ENCODE data around the gene DCUN1D2. TPM values are rescaled to one million over a fixed set of nuclear protein-coding genes. Genes with fewer than 3 reads are reported as not detected.

The DCUN1D2 gene
- total RNA-seq, 1 experiment from 2014 or later = 33.0 TPM

DNA sequence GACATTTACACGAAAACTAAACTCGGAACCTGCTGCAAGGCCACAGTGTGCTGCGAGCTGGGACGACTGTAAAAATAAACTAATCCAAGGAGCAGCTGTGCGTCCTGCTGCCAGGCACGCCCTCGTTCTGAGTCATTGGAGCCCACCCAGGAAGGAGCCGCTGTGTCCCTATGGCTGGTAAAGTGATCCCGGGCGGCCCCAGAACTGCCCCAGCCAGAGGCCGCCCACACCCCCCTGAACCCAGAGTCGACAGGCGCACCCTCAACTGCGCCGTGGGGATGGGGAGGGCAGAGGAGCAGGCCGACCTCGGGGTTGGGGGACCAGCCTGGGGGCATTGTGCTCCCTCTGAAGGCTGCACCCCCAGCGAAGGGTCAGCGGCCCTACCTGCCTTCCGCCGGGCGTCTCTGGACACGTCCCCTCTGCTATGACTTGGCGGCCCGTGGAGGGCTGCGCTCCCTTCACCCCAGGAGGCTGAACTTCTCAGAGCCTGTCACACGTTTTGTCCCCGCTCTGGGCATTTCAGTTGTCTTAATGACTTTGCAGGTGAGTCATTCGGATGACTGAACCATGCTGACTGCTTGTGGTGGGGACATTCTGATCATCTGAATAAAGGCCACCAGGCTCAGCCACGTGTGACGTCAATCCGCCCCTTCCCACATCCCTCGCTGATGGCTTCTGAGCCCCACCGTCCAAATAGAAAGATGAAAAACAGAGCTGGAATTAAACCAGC lies 79.9 kb downstream of the DCUN1D2 start:
- no peaks in the 10 kb centered on the region for H4K20me1 ChIP-seq (ENCODE audit: insufficient read depth)
- H3K27ac ChIP-seq = peak overlapping the region; percentile 83
- H3F3A ChIP-seq (ENCODE audit: insufficient read depth, low read depth) = peaks cover 19% of the 10 kb centered on the region
- peaks cover 21% of the 10 kb centered on the region for H3K4me1 ChIP-seq (replicated peaks; ENCODE audit: insufficient read depth)
- no peaks in the 10 kb centered on the region for H3K9me2 ChIP-seq (ENCODE audit: insufficient read depth)
- ChIA-PET CTCF (interaction anchor here (0.5 to 0.6 kb wide), 2 partner anchors 79 to 484 kb away, joined by 3 read pairs; no protein-coding TSS in a partner anchor), POLR2A (ENCODE audit: unreplicated experiment) (interaction anchor here (0.6 kb wide), 3 partner anchors 16 to 356 kb away, joined by 3 to 12 read pairs (median 3); no protein-coding TSS in a partner anchor)
- peak overlapping the region; percentile 48; the same call in 1 of the 2 replicates for H2AFZ ChIP-seq
- peaks cover 29% of the 10 kb centered on the region for H3K27me3 ChIP-seq (ENCODE audit: insufficient read depth, low read depth)
- intact Hi-C loops (cut with micrococcal nuclease; ENCODE audit: unreplicated experiment) = loop anchor here (1.0 kb wide), 1 partner anchor 39 kb away; no protein-coding TSS in a partner anchor
- H3K79me2 ChIP-seq (ENCODE audit: low read depth) = no peaks in the 10 kb centered on the region
- peak; percentile 71 to 95 for DNase-seq
- H3K9me3 ChIP-seq (ENCODE audit: insufficient read depth, low read depth) = no peaks in the 10 kb centered on the region
- H3K4me3 ChIP-seq = peak overlapping the region; percentile 54
- no peak for TF ChIP-seq EZH2 (IDR thresholded peaks at IDR 0.05; ENCODE audit: low read depth)
- TF ChIP-seq, protein P1, sequence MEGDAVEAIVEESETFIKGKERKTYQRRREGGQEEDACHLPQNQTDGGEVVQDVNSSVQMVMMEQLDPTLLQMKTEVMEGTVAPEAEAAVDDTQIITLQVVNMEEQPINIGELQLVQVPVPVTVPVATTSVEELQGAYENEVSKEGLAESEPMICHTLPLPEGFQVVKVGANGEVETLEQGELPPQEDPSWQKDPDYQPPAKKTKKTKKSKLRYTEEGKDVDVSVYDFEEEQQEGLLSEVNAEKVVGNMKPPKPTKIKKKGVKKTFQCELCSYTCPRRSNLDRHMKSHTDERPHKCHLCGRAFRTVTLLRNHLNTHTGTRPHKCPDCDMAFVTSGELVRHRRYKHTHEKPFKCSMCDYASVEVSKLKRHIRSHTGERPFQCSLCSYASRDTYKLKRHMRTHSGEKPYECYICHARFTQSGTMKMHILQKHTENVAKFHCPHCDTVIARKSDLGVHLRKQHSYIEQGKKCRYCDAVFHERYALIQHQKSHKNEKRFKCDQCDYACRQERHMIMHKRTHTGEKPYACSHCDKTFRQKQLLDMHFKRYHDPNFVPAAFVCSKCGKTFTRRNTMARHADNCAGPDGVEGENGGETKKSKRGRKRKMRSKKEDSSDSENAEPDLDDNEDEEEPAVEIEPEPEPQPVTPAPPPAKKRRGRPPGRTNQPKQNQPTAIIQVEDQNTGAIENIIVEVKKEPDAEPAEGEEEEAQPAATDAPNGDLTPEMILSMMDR (conservative IDR thresholded peaks at IDR 0.05) = no peak
- BruUV-seq (replicated peaks) = no TSS peak
- H3K36me3 ChIP-seq (ENCODE audit: low read depth) = no peaks in the 10 kb centered on the region
- H3K4me2 ChIP-seq = peak overlapping the region; percentile 99

DNA sequence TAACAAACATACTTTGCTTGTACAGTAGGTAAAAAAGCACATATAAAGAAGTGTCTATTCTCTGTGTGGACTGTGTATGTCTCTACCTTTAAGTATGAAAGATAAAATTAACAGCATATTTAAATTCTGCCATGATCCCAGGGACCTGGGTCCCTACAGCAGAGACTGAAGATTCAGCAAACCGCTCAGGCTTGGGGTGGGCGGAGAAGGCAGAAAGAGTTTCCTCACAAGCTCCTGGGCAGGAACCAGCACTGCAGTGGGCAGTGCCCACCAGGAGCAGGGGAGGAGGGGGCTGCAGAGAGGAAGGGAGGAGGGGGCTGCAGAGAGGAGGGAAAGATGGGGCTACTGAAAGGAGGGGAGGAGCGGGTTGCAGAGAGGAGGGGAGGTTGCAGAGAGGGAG lies 81.9 kb downstream of the DCUN1D2 start:
- H3K4me1 ChIP-seq (replicated peaks; ENCODE audit: insufficient read depth) = peaks cover 21% of the 10 kb centered on the region
- peaks cover 19% of the 10 kb centered on the region for H3F3A ChIP-seq (ENCODE audit: insufficient read depth, low read depth)
- no peak for DNase-seq
- no peak overlapping the region for H3K27ac ChIP-seq
- CTCF ChIA-PET = interaction anchor here (0.7 kb wide), 1 partner anchor 460 kb away, joined by 10 read pairs; no protein-coding TSS in a partner anchor
- no peaks in the 10 kb centered on the region for H4K20me1 ChIP-seq (ENCODE audit: insufficient read depth)
- no peaks in the 10 kb centered on the region for H3K79me2 ChIP-seq (ENCODE audit: low read depth)
- BruUV-seq (replicated peaks) = no TSS peak
- H3K36me3 ChIP-seq (ENCODE audit: low read depth) = no peaks in the 10 kb centered on the region
- no peak overlapping the region for H2AFZ ChIP-seq
- no peak overlapping the region for H3K4me3 ChIP-seq
- H3K9me2 ChIP-seq (ENCODE audit: insufficient read depth) = no peaks in the 10 kb centered on the region
- H3K9me3 ChIP-seq (ENCODE audit: insufficient read depth, low read depth) = no peaks in the 10 kb centered on the region
- no peak overlapping the region for H3K4me2 ChIP-seq
- POLR2A ChIA-PET (ENCODE audit: unreplicated experiment) = no interaction called here
- TF ChIP-seq, protein P1 (conservative IDR thresholded peaks at IDR 0.05) = no peak
- TF ChIP-seq EZH2 (IDR thresholded peaks at IDR 0.05; ENCODE audit: low read depth) = no peak
- H3K27me3 ChIP-seq (ENCODE audit: insufficient read depth, low read depth) = peaks cover 30% of the 10 kb centered on the region
- intact Hi-C loops (cut with micrococcal nuclease; ENCODE audit: unreplicated experiment) = no loop called here

DNA sequence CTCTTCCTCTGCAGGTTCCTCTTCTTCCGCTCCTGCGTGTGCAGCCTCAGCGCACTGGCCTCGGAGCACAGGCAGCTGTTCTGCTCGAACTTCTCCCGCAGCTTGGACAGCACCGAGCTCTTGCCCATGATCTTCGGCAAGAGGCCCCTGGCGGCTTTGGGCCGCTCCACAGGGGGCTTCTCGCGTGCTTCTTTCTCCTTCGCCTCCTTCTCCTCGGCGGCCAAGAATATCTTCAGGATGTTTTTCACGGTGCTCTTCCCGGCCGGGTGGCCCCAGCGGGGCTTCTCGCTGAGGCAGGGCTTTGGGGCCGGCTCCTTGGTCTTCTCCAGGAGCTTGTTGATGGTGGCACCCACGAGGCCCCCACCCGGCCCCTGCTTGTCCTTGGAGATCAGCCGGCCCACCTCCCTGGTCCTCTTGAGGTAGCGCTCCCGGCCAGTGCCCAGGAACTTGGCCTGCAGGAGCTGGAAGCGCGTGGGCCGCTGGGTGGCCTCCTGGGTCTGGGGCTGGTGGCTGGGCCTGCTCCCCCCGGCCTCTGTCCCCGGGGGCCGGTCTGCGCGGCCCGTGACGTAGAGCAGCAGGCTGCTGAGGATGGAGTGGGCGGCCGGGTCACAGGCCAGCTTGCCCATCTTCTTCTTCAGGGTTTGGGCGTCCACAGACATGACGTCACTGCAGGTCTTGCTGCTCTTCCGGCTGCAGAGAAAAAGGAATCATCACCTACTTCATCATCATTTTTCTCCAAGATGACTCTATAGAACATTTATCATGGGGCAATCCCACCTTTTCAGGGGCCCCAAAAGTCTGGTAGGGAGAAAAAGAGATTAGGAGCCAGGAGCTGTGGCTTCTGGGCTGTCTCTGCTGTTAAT lies 82.7 kb downstream of the DCUN1D2 start:
- Histone ChIP-seq H4K20me1 (ENCODE audit: insufficient read depth) (no peaks in the 10 kb centered on the region), H3K4me3 (no peak overlapping the region), H2AFZ (no peak overlapping the region), H3K27me3 (ENCODE audit: insufficient read depth, low read depth) (peaks cover 37% of the 10 kb centered on the region), H3K79me2 (ENCODE audit: low read depth) (no peaks in the 10 kb centered on the region), H3K4me2 (no peak overlapping the region), H3K4me1 (replicated peaks; ENCODE audit: insufficient read depth) (peaks cover 21% of the 10 kb centered on the region), H3K36me3 (ENCODE audit: low read depth) (no peaks in the 10 kb centered on the region), H3K27ac (no peak overlapping the region), H3F3A (ENCODE audit: insufficient read depth, low read depth) (peaks cover 19% of the 10 kb centered on the region), H3K9me2 (ENCODE audit: insufficient read depth) (no peaks in the 10 kb centered on the region), H3K9me3 (ENCODE audit: insufficient read depth, low read depth) (no peaks in the 10 kb centered on the region)
- TF ChIP-seq, protein P1 (conservative IDR thresholded peaks at IDR 0.05) = no peak
- no peak for TF ChIP-seq EZH2 (IDR thresholded peaks at IDR 0.05; ENCODE audit: low read depth)
- intact Hi-C loops (cut with micrococcal nuclease; ENCODE audit: unreplicated experiment) = no loop called here
- ChIA-PET CTCF (interaction anchor here (0.7 kb wide), 2 partner anchors 423 to 459 kb away, joined by 3 to 10 read pairs; no protein-coding TSS in a partner anchor), POLR2A (ENCODE audit: unreplicated experiment) (no interaction called here)
- no peak for DNase-seq
- no TSS peak for BruUV-seq (replicated peaks)
